ENCODE results near the gene UBA6. TPM values are rescaled to one million over a fixed set of nuclear protein-coding genes. Genes with fewer than 3 reads are reported as not detected.

UBA6 gene
- total and polyA plus RNA-seq, 2 donors from 2014 or later = 5.2 to 45.8 TPM

DNA sequence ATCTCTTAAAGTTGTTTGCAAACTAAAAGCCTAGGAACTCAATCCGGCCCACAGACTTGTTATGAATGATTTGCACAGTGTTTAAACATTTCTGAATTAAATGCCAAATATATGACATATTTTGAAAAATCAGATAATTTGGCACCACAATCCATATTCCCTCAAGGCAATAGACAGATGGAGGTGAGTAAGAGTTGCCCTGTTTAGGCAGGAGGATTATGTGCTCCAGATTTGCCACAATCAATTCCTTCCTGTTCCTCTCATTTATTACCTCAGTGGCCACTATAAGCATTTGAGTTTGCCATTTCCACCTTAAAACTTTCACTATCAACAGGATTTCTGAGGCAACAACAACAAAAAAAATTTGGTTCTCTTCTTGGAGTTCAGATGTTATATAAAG, 18.7 kb downstream of the UBA6 start:
- FAIRE-seq (no peak), DNase-seq (no peak)
- Histone ChIP-seq H3K36me3 (ENCODE audit: control insufficient read depth in 2 of 3, insufficient read depth in 3 of 3, low read length in 3 of 3) (peaks cover 2 to 8% (median 2%) of the 10 kb centered on the region in 3 donors), H3K4me3 (ENCODE audit: low read length in 3 of 3) (no peak overlapping the region), H3K9me3 (ENCODE audit: control insufficient read depth in 2 of 3, insufficient read depth in 1 of 3, low read length in 3 of 3) (no peaks in the 10 kb centered on the region), H3K27ac (ENCODE audit: low read depth in 2 of 2, low read length in 2 of 2) (no peak overlapping the region), H3K4me1 (ENCODE audit: control insufficient read depth in 2 of 3, insufficient read depth in 2 of 3, low read depth in 1 of 3, low read length in 3 of 3) (no peaks in the 10 kb centered on the region), H3K9ac (ENCODE audit: low read length in 3 of 3) (no peak overlapping the region), H3K27me3 (ENCODE audit: control insufficient read depth, insufficient read depth, low read length) (no peaks in the 10 kb centered on the region)
- intact Hi-C loops (cut with DNase I) = no loop called here
- TF ChIP-seq, protein P1, sequence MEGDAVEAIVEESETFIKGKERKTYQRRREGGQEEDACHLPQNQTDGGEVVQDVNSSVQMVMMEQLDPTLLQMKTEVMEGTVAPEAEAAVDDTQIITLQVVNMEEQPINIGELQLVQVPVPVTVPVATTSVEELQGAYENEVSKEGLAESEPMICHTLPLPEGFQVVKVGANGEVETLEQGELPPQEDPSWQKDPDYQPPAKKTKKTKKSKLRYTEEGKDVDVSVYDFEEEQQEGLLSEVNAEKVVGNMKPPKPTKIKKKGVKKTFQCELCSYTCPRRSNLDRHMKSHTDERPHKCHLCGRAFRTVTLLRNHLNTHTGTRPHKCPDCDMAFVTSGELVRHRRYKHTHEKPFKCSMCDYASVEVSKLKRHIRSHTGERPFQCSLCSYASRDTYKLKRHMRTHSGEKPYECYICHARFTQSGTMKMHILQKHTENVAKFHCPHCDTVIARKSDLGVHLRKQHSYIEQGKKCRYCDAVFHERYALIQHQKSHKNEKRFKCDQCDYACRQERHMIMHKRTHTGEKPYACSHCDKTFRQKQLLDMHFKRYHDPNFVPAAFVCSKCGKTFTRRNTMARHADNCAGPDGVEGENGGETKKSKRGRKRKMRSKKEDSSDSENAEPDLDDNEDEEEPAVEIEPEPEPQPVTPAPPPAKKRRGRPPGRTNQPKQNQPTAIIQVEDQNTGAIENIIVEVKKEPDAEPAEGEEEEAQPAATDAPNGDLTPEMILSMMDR (IDR thresholded peaks at IDR 0.05; ENCODE audit: borderline replicate concordance, extremely low read depth, insufficient read depth) = no peak

DNA sequence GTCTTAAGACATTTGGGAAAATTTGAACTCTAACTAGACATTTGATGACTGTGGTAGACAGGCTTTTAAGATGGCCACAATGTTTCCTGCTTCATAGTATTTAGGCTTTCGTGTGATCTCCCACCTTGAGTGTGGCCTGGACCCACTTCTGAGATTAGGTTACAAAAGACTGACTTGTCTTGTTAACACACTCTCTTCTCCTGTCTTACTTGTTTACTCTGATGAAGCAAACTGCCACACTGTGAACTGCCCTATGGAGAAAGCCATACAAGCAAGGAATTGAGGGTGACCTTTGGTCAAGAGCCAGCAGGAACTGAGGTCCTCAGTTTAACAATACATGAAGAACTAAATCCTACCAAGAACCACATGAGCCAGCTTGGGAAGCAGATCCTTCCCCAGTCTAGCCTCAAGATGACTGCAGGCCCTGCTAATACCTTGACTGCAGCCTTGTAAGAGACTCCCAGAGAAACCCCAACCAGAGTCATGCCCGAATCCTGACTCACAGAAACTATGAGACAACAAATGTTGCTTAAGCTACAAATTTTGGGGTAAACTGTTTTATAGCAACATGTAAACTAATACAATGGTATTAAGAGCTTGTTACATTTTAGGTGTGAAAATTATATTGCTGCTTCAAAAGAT, 20.3 kb downstream of the UBA6 start:
- Histone ChIP-seq H3K4me1 (ENCODE audit: control insufficient read depth in 2 of 3, insufficient read depth in 2 of 3, low read depth in 1 of 3, low read length in 3 of 3) (no peaks in the 10 kb centered on the region), H3K27me3 (ENCODE audit: control insufficient read depth, insufficient read depth, low read length) (no peaks in the 10 kb centered on the region), H3K9me3 (ENCODE audit: control insufficient read depth in 2 of 3, insufficient read depth in 1 of 3, low read length in 3 of 3) (no peaks in the 10 kb centered on the region), H3K9ac (ENCODE audit: low read length in 3 of 3) (no peak overlapping the region), H3K4me3 (ENCODE audit: low read length in 3 of 3) (no peak overlapping the region), H3K27ac (ENCODE audit: low read depth in 2 of 2, low read length in 2 of 2) (no peak overlapping the region), H3K36me3 (ENCODE audit: control insufficient read depth in 2 of 3, insufficient read depth in 3 of 3, low read length in 3 of 3) (peaks cover 6 to 18% (median 8%) of the 10 kb centered on the region in 3 donors)
- DNase-seq = no peak
- no peak for FAIRE-seq
- TF ChIP-seq, protein P1 (IDR thresholded peaks at IDR 0.05; ENCODE audit: borderline replicate concordance, extremely low read depth, insufficient read depth) = no peak
- intact Hi-C loops (cut with DNase I) = no loop called here

DNA sequence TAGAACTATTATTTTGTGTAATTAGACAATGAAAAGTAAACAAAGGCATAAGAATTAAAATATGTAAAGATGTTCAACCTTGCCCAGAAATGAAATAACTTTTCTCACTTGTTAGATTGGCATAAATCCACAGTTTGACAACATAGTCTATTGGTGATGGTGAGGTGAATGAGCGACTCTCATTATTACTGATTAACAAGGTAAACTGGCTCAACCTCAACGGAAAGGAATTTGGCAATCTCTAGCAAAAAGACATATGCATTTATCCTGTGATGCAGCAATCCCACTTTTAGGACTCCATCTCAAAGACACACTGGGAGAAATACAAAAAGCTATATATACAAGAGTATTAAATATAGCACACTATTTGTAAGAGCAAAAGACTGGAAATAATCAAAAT, 22.3 kb downstream of the UBA6 start:
- TF ChIP-seq, protein P1 (IDR thresholded peaks at IDR 0.05; ENCODE audit: borderline replicate concordance, extremely low read depth, insufficient read depth) = no peak
- FAIRE-seq (no peak), DNase-seq (no peak)
- Histone ChIP-seq H3K9me3 (ENCODE audit: control insufficient read depth in 2 of 3, insufficient read depth in 1 of 3, low read length in 3 of 3) (no peaks in the 10 kb centered on the region), H3K27me3 (ENCODE audit: control insufficient read depth, insufficient read depth, low read length) (no peaks in the 10 kb centered on the region), H3K4me1 (ENCODE audit: control insufficient read depth in 2 of 3, insufficient read depth in 2 of 3, low read depth in 1 of 3, low read length in 3 of 3) (no peaks in the 10 kb centered on the region), H3K36me3 (ENCODE audit: control insufficient read depth in 2 of 3, insufficient read depth in 3 of 3, low read length in 3 of 3) (peaks cover 6 to 30% (median 8%) of the 10 kb centered on the region in 3 donors), H3K4me3 (ENCODE audit: low read length in 3 of 3) (no peak overlapping the region), H3K27ac (ENCODE audit: low read depth in 2 of 2, low read length in 2 of 2) (no peak overlapping the region), H3K9ac (ENCODE audit: low read length in 3 of 3) (no peak overlapping the region)
- intact Hi-C loops (cut with DNase I) = no loop called here

DNA sequence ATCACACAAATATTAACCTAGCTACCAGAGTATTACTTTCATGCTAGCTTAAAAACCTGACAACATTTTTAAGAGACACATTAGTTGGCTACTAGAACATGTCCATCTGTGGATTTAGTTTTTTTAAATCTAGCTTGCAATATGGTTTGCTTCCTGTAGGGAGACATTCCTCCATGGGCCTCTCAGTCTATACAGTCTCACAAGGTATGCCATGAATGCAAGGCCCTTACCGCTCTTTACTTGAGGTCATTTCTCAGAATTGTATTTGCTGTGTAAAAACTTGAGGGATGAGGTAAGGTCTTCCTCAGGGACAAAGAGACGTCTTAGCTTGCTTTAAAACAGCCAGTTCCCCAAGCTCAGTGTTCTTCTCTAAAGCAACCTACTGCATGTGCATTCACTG, 26.9 kb downstream of the UBA6 start:
- FAIRE-seq (no peak), DNase-seq (no peak)
- intact Hi-C loops (cut with DNase I) = no loop called here
- no peaks in the 10 kb centered on the region for H3K27me3 ChIP-seq (ENCODE audit: control insufficient read depth, insufficient read depth, low read length)
- H3K4me3 ChIP-seq (ENCODE audit: low read length in 3 of 3) = no peak overlapping the region
- H3K4me1 ChIP-seq (ENCODE audit: control insufficient read depth in 2 of 3, insufficient read depth in 2 of 3, low read depth in 1 of 3, low read length in 3 of 3) = no peaks in the 10 kb centered on the region
- TF ChIP-seq, protein P1 (IDR thresholded peaks at IDR 0.05; ENCODE audit: borderline replicate concordance, extremely low read depth, insufficient read depth) = no peak
- H3K27ac ChIP-seq (ENCODE audit: low read depth in 2 of 2, low read length in 2 of 2) = no peak overlapping the region
- H3K36me3 ChIP-seq (ENCODE audit: control insufficient read depth in 2 of 3, insufficient read depth in 3 of 3, low read length in 3 of 3) = peaks cover 8 to 40% (median 15%) of the 10 kb centered on the region in 3 donors
- H3K9ac ChIP-seq (ENCODE audit: low read length in 3 of 3) = no peak overlapping the region
- H3K9me3 ChIP-seq (ENCODE audit: control insufficient read depth in 2 of 3, insufficient read depth in 1 of 3, low read length in 3 of 3) = no peaks in the 10 kb centered on the region

Data from kidney (tissue), 14 donors.